ENCODE results near the gene COL3A1.

DNA sequence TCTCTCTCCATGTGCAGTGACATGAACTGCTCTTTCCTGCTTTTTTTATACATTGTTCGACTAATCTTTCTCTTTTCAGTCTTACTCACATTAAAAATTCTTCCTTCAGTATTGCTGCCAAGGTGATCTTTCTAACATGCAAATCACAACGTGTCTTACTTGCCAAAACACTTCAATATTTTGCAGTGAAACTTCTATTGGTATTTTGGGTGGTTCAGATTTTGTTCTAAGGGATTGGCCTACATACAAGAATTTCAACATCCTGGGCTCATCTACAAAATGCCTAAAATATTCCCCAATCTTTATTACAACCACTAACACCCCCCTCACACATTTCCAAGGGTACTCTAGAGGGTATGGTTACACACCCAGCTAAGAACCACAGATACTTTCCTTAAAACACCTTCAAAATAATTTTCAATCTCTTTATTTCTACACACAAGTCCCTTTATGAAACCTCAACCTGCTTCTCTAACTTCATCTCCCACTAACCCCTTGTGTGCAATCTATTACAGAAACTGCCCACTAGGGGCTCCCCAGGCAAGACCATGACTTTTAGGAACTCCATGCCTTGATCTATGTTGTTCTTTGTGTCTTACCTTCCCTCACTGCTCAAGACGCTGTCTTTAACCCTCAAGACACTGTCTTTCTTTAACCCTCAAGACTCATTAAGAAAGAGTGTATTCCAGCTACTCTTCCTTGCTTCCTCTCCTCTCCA, 50.9 kb downstream of the COL3A1 start:
- no peak for TF ChIP-seq ZNF580 (CRISPR knock-in tag; IDR thresholded peaks at IDR 0.05; ENCODE audit: borderline replicate concordance, low read depth)
- TF ChIP-seq SMC3 (IDR thresholded peaks at IDR 0.05; ENCODE audit: low read length) = no peak
- TF ChIP-seq, protein P1, sequence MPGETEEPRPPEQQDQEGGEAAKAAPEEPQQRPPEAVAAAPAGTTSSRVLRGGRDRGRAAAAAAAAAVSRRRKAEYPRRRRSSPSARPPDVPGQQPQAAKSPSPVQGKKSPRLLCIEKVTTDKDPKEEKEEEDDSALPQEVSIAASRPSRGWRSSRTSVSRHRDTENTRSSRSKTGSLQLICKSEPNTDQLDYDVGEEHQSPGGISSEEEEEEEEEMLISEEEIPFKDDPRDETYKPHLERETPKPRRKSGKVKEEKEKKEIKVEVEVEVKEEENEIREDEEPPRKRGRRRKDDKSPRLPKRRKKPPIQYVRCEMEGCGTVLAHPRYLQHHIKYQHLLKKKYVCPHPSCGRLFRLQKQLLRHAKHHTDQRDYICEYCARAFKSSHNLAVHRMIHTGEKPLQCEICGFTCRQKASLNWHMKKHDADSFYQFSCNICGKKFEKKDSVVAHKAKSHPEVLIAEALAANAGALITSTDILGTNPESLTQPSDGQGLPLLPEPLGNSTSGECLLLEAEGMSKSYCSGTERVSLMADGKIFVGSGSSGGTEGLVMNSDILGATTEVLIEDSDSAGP (CRISPR knock-in tag; IDR thresholded peaks at IDR 0.05; ENCODE audit: borderline replicate concordance) = no peak
- no peak for TF ChIP-seq HMGA1 (CRISPR knock-in tag; conservative IDR thresholded peaks at IDR 0.05)
- no peak for TF ChIP-seq SRSF1 (optimal IDR thresholded peaks at IDR 0.05; ENCODE audit: low read depth, low read length)
- no peak for TF ChIP-seq POLR2AphosphoS2 (IDR thresholded peaks at IDR 0.05; ENCODE audit: low read depth, low read length)
- TF ChIP-seq, protein P2, sequence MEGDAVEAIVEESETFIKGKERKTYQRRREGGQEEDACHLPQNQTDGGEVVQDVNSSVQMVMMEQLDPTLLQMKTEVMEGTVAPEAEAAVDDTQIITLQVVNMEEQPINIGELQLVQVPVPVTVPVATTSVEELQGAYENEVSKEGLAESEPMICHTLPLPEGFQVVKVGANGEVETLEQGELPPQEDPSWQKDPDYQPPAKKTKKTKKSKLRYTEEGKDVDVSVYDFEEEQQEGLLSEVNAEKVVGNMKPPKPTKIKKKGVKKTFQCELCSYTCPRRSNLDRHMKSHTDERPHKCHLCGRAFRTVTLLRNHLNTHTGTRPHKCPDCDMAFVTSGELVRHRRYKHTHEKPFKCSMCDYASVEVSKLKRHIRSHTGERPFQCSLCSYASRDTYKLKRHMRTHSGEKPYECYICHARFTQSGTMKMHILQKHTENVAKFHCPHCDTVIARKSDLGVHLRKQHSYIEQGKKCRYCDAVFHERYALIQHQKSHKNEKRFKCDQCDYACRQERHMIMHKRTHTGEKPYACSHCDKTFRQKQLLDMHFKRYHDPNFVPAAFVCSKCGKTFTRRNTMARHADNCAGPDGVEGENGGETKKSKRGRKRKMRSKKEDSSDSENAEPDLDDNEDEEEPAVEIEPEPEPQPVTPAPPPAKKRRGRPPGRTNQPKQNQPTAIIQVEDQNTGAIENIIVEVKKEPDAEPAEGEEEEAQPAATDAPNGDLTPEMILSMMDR (CRISPR knock-in tag; IDR thresholded peaks at IDR 0.05) = peak; percentile 29; the same call in 1 of the 2 replicates
- no peak for TF ChIP-seq FOXK2 (IDR thresholded peaks at IDR 0.05)
- no peak for TF ChIP-seq MAX (IDR thresholded peaks at IDR 0.05)
- TF ChIP-seq ZFX (CRISPR knock-in tag; IDR thresholded peaks at IDR 0.05; ENCODE audit: low read depth) = no peak
- TF ChIP-seq TSC22D2 (CRISPR knock-in tag; IDR thresholded peaks at IDR 0.05; ENCODE audit: borderline replicate concordance) = no peak
- TF ChIP-seq ZBTB7A (CRISPR knock-in tag; IDR thresholded peaks at IDR 0.05) = no peak
